Measurements from ENCODE around the gene OPCML.

Gene OPCML

GRCh38 chr11:133506551-133507094 lies 25.7 kb downstream of the OPCML start:
- H4K20me1 ChIP-seq (ENCODE audit: insufficient read depth, low read length): no peaks in the 10 kb centered on the region
- H3K4me3 ChIP-seq (ENCODE audit: low read depth, low read length, poor library complexity, severe bottlenecking): no peak overlapping the region
- H3F3A ChIP-seq (ENCODE audit: insufficient read depth, low read length): no peaks in the 10 kb centered on the region
- H3K79me2 ChIP-seq (ENCODE audit: insufficient read depth, low read length): no peaks in the 10 kb centered on the region
- H3K9ac ChIP-seq (ENCODE audit: low read length): no peak overlapping the region
- H2AFZ ChIP-seq (ENCODE audit: low read length): no peak overlapping the region
- no peaks in the 10 kb centered on the region for H3K27me3 ChIP-seq (ENCODE audit: insufficient read depth, low read length)
- H3K9me2 ChIP-seq (ENCODE audit: low read depth, low read length): no peaks in the 10 kb centered on the region
- TF ChIP-seq EZH2 (IDR thresholded peaks at IDR 0.05; ENCODE audit: borderline replicate concordance, low read length): no peak
- no peak for TF ChIP-seq CTCF (IDR thresholded peaks at IDR 0.05; ENCODE audit: low read length)
- H3K9me3 ChIP-seq (ENCODE audit: low read length): no peaks in the 10 kb centered on the region
- no peak overlapping the region for H3K27ac ChIP-seq (ENCODE audit: low read depth, low read length, poor library complexity, severe bottlenecking)
- H3K4me2 ChIP-seq (ENCODE audit: low read length): no peak overlapping the region
- no peaks in the 10 kb centered on the region for H3K4me1 ChIP-seq (ENCODE audit: insufficient read depth, low read length, severe bottlenecking)
- H3K36me3 ChIP-seq (ENCODE audit: insufficient read depth, low read length): no peaks in the 10 kb centered on the region

DNA sequence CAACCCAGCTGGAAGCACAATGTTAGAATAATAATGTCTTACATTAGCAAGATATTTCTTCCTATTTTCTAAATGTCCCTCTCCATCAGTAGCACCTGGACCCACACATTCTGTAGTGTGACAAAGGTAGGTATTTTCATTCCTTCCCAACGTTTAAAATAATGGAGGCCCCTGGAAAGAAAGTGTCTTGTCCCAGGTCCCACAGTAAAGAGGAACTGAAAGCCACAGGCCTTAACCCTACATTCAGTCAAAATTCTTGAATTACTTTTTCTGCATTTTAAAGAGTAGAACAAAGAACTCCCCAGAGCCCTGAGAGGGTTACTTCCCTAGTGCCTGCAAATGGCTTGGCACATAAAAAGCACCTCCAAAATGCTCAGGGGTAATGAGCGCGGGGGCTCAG lies 26.3 kb downstream of the OPCML start:
- Histone ChIP-seq H3K9ac (ENCODE audit: low read length) (no peak overlapping the region), H3K27ac (ENCODE audit: low read depth, low read length, poor library complexity, severe bottlenecking) (no peak overlapping the region), H3K9me3 (ENCODE audit: low read length) (no peaks in the 10 kb centered on the region), H3K9me2 (ENCODE audit: low read depth, low read length) (no peaks in the 10 kb centered on the region), H3K4me3 (ENCODE audit: low read depth, low read length, poor library complexity, severe bottlenecking) (no peak overlapping the region), H3K36me3 (ENCODE audit: insufficient read depth, low read length) (no peaks in the 10 kb centered on the region), H3K4me2 (ENCODE audit: low read length) (no peak overlapping the region), H2AFZ (ENCODE audit: low read length) (no peak overlapping the region), H3K4me1 (ENCODE audit: insufficient read depth, low read length, severe bottlenecking) (no peaks in the 10 kb centered on the region), H4K20me1 (ENCODE audit: insufficient read depth, low read length) (no peaks in the 10 kb centered on the region), H3K27me3 (ENCODE audit: insufficient read depth, low read length) (no peaks in the 10 kb centered on the region), H3K79me2 (ENCODE audit: insufficient read depth, low read length) (no peaks in the 10 kb centered on the region), H3F3A (ENCODE audit: insufficient read depth, low read length) (no peaks in the 10 kb centered on the region)
- TF ChIP-seq EZH2 (IDR thresholded peaks at IDR 0.05; ENCODE audit: borderline replicate concordance, low read length): no peak
- TF ChIP-seq CTCF (IDR thresholded peaks at IDR 0.05; ENCODE audit: low read length): no peak

- Histone ChIP-seq H3K79me2 (ENCODE audit: insufficient read depth, low read length) (no peaks in the 10 kb centered on the region), H3K27me3 (ENCODE audit: insufficient read depth, low read length) (no peaks in the 10 kb centered on the region), H3K9me3 (ENCODE audit: low read length) (no peaks in the 10 kb centered on the region), H3F3A (ENCODE audit: insufficient read depth, low read length) (no peaks in the 10 kb centered on the region), H4K20me1 (ENCODE audit: insufficient read depth, low read length) (no peaks in the 10 kb centered on the region), H3K9me2 (ENCODE audit: low read depth, low read length) (no peaks in the 10 kb centered on the region), H3K4me1 (ENCODE audit: insufficient read depth, low read length, severe bottlenecking) (no peaks in the 10 kb centered on the region), H3K4me3 (ENCODE audit: low read depth, low read length, poor library complexity, severe bottlenecking) (no peak overlapping the region), H3K36me3 (ENCODE audit: insufficient read depth, low read length) (no peaks in the 10 kb centered on the region), H3K27ac (ENCODE audit: low read depth, low read length, poor library complexity, severe bottlenecking) (no peak overlapping the region), H3K4me2 (ENCODE audit: low read length) (no peak overlapping the region), H2AFZ (ENCODE audit: low read length) (no peak overlapping the region), H3K9ac (ENCODE audit: low read length) (no peak overlapping the region)
- no peak for TF ChIP-seq CTCF (IDR thresholded peaks at IDR 0.05; ENCODE audit: low read length)
- no peak for TF ChIP-seq EZH2 (IDR thresholded peaks at IDR 0.05; ENCODE audit: borderline replicate concordance, low read length)
Observed at GRCh38 chr11:133504906-133505305, 27.4 kb downstream of the OPCML start.

Data from OCI-LY1 (cell line).